HG03558 (cell line): ENCODE data around the gene UGT1A6.
"Not testable (repeated sequence)": the region's sequence is repeated elsewhere in the genome, so short reads cannot be mapped to it uniquely, and the experiment has no call there.

Experiments used
- ATAC-seq: cut with Tn5 transposase; IDR thresholded peaks from one replicate; pipeline ENCODE4 v1.9.1; 2021; ENCODE audit warnings: moderate number of reproducible peaks; ENCODE audit not compliant: unreplicated experiment; ENCODE audit errors: extremely low read depth

UGT1A6 gene

DNA sequence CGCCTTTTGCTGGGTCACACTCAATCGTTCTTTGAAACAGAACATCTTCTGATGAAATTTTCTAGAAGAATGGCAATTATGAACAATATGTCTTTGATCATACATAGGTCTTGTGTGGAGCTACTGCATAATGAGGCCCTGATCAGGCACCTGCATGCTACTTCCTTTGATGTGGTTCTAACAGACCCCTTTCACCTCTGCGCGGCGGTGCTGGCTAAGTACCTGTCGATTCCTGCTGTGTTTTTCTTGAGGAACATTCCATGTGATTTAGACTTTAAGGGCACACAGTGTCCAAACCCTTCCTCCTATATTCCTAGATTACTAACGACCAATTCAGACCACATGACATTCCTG lies 20.5 kb downstream of the UGT1A6 start:
- ATAC-seq: no peak

DNA sequence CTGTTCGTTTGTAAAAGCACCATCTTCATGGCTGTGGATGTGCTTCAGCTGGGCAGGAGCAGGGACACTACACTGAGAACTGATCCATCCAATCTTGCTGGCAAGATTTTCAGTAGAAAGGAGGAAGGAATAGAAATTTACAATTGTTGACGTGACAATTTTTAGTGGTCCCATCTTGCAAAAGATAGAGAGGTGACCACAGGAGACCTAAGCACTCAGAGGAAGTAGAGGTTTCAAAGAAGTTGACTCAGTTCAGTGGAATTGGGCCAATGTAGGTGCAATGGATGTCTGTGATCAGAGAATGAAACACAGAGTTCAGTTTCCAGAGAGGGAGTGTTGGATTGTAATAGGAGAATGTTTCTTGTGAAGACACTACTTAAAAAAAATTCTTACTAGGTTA lies 21.4 kb downstream of the UGT1A6 start:
- no peak for ATAC-seq

DNA sequence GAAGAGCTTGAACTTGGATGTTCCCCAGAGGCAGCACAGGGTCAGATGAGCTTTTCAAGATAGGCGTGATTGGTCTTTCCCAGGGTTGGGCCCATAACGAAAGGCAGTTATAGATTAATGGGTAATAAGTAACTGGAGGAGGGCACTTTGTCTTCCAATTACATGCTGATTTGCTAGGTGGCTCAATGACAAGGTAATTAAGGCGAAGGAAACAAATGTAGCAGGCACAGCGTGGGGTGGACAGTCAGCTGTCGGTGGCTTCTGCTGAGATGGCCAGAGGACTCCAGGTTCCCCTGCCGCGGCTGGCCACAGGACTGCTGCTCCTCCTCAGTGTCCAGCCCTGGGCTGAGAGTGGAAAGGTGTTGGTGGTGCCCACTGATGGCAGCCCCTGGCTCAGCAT lies 25.9 kb downstream of the UGT1A6 start, which contains the start of gene UGT1A4:
UGT1A4 (plus strand) TSS at position 185 of the 400 bp plus-strand sequence; CDS start at position 270, 85 bp downstream.
- no peak for ATAC-seq

DNA sequence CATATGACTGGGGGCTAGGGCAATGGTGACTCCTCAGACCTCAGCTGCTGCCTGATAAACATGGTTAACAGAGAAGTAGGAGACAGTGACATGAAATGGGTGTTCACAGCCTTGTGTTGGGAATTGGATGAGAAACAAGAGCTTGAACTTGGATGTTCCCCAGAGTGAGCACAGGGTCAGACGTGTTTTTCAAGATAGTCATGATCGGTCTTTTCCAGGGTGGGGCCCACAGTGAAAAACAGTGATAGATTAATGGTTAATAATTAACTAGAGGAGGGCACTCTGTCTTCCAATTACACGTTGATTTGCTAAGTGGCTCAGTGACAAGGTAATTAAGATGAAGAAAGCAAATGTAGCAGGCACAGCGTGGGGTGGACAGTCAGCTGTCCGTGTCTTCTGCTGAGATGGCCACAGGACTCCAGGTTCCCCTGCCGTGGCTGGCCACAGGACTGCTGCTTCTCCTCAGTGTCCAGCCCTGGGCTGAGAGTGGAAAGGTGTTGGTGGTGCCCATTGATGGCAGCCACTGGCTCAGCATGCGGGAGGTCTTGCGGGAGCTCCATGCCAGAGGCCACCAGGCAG lies 36.1 kb downstream of the UGT1A6 start, which contains the start of gene UGT1A3:
UGT1A3 (plus strand) TSS at position 320 of the 579 bp plus-strand sequence; CDS start at position 405, 85 bp downstream.
- ATAC-seq: no peak

DNA sequence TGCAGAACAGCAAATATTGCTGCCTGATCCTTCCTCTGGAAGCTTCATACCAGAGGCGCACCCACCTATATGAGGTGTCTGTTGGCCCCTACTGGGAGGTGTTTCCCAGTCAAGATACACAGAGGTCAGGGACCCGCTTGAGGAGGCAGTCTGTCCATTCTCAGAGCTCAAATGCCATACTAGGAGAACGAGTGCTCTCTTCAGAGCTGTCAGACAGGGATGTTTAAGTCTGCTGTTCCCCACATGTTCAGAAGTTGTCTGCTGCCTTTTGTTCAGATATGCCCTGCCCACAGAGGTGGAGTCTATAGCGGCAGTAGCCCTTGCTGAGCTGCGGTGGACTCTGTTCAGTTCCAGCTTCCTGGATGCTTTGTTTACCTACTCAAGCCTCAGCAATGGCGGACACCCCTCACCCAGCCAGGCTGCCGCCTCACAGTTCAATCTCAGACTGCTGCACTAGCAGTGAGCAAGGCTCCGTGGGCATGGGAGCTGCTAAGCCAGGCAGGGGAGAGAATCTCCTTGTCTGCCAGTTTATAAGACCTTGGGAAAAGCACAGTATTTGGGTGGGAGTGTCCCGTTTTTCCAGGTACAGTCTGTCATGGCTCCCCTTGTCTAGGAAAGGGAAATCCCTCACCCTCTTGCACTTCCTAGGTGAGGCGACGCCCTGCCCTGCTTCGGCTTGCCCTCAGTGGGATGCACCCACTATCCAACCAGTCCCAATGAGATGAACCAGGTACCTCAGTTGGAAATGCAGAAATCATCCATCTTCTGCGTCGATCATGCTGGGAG lies 44.4 kb downstream of the UGT1A6 start:
- not testable (repeated sequence) for ATAC-seq

DNA sequence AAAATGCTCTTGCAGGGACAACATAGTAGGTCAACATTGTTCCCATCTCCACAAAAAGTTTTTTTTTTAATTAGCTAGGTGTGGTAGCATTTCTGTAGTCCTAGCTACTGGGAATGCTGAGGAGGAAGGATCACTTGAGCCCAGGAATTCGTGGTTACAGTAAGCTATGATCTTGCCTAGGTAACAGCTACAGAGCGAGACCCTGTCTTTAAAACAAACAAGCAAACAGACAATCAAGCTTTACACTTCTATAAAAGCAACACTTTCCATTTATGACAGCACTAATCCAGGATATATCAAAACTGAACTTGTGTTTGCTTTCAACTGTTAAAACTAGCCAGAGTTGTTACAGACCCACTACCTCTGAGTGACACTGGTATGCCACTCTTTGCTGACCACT lies 48.2 kb downstream of the UGT1A6 start:
- ATAC-seq: no peak

DNA sequence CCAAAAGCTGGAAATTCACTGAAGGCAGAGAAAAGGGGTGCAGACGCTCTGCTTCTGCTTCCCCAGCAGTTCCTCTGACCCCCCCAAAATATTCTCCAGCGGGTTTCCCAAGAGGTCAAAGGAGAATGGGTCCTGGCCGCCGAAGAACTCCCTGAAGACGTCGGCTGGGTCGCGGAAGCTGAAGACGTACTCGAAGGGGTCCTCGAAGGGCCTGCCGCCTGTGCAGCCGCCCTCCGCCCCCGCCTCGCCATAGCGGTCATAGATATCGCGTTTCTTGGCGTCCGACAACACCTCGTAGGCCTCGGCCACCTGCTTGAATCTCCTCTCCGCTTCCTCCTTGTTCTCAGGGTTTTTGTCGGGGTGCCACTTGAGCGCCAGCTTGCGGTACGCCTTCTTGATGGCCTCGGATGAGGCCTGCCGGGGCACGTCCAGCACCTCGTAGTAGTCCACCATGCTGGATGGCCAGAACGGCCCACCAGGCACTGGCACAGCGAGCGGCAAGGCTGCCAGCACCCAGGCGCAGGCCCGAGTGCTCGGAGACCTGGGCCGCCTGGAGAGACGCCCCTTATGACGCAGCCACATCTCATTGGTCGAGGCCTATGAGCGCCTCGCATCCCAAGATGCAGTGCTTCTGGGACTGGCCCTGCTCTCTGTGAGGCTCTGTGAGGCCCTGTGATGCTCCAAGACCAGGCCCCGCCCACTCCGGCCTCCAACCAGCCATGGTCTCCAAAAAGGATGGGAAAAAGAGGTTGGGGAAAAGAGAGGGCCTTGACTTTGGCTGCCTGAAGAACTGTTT lies 51.0 kb downstream of the UGT1A6 start:
- no peak for ATAC-seq

DNA sequence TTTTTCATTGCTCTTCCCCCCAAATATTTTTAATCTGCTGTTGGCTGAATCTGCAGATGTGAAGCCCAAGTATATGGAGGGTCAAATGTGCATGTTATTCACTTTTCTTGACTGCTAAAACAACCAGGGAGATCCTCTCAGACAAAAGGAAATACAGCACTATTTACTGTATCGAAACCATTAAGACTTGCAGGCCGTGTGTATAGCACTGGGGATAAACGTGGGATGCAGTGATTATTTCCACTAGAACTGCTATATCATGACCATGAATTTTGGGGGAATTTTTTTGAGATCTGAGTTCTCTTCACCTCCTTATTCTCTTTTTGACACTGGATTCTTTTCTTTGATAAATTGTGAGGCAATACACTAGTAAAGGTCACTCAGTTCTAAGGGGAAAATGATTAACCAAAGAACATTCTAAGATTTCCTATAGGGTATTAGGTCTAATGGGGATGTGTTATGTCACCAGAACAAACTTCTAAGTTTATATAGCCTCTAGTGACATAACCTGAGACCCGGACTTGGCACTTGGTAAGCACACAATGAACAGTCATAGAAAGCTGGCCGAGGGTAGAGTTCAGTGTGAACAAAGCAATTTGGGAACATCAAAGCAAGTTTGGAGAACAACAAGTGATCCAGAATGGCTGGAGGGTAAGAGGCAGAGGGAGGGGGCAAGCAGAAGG lies 52.5 kb downstream of the UGT1A6 start:
- ATAC-seq: no peak

DNA sequence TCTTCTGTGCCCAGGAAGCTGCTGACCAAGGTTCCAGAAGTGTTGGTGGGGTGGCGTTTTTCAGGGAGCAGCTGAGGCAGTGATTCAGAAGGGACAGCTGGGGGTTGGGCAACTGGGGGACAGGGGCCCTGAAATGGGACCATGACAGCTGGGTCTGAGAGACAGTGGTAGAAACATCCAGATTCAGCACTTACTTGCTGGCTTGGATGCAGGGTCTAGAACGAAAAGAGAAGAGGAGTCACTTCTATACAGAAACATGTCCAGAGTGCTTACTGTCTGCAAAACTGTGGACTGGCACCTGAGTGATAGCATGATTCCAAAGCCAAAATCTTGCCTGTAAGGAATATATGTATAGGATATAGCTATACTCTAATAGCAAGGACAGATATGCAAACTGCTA lies 53.1 kb downstream of the UGT1A6 start:
- not testable (repeated sequence) for ATAC-seq

DNA sequence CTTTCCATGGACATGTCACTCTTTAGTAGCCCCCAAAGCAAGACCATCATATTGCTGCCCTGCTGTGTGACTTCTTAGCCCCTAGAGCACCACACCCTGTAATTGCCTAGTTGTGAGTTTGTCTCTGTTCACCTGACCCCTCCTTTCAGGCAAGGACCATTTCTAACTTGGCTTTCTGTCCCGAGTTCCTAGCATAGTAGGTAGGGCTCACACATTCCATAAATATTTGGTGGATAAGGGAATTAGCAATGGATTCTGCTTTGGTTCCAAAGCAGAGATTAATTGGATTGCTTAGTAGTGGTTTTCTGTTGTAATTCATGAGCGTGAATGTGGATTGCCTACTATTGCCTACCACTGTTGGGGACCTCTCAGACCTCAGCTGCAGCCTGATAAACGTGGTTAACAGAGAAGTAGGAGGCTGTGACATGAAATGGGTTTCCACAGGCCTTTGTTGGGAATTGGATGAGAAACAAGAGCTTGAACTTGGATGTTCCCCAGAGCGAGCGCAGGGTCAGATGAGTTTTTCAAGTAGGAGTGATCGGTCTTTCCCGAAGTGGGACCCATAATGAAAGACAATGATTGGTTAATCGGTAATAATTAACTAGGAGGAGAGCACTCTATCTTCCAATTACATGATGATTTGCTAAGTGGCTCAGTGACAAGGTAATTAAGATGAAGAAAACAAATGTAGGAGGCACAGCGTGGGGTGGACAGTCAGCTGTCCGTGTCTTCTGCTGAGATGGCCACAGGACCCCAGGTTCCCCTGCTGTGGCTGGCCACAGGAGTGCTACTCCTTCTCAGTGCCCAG lies 54.0 kb downstream of the UGT1A6 start:
- ATAC-seq: no peak

DNA sequence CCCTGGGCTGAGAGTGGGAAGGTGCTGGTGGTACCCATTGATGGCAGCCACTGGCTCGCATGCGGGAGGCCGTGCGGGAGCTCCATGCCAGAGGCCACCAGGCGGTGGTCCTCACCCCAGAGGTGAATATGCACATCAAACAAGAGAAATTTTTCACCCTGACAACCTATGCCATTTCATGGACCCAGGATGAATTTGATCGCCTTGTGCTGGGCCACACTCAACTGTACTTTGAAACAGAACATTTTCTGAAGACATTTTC lies 54.5 kb downstream of the UGT1A6 start:
- ATAC-seq: no peak

DNA sequence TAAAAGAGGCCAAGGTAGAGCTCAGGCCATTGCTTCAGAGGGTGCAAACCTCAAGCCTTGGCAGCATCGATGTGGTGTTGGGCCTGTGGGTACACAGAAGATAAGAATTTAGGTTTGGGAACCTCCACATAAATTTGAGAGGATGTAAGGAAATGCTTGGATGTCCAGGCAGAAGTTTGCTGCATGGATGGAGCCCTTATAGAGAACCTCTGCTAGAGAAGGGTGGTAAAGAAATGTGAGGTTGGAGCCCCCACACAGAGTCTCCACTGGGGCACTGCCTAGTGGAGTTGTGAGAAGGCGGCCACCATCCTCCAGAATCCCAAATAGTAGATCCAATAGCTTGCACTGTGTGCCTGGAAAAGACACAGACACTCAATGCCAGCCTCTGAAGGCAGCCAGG lies 58.0 kb downstream of the UGT1A6 start:
- ATAC-seq: not testable (repeated sequence)

DNA sequence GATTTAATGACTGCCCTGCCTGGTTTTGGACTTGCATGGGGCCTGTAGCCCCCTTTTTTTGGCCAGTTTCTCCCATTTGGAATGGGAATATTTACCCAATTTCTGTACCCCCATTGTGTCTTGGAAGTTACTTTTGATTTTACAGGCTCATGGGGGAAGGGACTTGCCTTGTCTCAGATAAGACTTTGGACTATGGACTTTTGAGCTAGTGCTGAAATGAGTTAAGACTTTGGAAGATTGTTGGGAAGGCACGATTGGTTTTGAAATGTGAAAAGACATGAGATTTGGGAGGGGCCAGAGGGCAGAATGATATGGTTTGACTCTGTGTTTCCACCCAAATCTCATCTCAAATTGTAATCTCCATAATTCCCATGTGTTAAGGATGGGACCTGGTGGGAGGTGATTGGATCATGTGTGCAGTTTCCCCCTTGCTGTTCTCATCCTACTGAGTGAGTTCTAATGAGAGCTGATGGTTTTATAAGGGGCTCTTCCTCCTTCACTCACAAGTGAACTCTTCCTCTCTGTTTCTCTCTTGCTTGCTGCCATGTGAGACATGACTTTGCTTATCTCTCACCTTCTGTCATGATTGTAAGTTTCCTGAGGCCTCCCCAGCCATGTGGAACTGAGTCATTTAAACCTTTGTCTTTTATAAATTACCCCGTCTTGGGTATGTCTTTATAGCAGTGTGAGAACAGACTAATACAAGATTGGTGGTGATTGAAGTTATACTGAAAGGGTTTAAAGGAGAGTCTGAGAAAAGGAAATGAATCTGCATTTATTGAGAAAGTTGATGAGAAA lies 58.7 kb downstream of the UGT1A6 start:
- not testable (repeated sequence) for ATAC-seq

DNA sequence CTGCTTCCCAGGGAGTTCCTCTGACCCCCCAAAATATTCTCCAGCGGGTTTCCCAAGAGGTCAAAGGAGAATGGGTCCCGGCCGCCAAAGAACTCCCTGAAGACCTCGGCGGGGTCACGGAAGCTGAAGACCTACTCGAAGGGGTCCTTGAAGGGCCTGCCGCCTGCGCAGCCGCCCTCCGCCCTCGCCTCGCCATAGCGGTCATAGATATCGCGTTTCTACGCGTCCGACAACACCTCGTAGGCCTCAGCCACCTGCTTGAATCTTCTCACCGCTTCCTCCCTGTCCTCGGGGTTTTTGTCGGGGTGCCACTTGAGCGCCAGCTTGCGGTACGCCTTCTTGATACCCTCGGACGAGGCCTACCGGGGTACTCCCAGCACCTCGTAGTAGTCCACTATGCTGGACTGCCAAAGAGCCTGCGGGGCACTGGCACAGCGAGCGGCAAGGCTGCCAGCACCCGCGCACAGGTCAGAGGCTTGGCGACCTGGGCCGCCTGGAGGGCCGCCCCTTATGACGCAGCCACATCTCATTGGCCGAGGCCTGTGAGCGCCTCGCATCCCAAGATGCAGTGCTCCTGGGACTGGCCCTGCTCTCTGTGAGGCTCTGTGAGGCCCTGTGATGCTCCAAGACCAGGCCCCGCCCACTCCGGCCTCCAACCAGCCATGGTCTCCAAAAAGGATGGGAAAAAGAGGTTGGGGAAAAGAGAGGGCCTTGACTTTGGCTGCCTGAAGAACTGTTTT lies 62.4 kb downstream of the UGT1A6 start:
- no peak for ATAC-seq

DNA sequence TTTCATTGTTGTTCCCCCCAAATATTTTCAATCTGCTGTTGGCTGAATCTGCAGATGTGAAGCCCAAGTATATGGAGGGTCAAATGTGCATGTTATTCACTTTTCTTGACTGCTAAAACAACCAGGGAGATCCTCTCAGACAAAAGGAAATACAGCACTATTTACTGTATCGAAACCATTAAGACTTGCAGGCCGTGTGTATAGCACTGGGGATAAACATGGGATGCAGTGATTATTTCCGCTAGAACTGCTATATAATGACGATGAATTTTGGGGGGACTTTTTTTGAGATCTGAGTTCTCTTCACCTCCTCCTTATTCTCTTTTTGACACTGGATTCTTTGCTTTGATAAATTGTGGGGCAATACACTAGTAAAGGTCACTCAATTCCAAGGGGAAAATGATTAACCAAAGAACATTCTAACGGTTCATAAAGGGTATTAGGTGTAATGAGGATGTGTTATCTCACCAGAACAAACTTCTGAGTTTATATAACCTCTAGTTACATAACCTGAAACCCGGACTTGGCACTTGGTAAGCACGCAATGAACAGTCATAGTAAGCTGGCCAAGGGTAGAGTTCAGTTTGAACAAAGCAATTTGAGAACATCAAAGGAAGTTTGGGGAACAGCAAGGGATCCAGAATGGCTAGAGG lies 63.9 kb downstream of the UGT1A6 start:
- ATAC-seq: no peak

DNA sequence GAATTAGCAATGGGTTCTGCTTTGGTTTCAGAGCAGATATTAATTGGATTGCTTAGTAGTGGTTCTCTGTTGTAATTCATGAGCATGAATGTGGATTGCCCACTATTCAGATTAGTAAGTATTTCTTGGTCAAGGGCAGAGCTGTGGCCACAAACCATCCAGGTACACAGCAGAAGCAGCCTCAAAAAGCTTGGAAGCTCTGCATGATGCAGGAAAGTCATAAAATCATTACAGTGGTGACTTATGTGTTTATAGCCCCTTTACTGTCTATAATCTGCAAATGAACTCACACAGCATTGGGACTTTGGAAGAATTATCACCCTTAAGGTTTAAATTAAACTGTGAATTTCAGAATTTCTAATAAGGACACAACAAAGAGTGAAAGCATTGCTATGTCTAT lies 65.5 kb downstream of the UGT1A6 start:
- ATAC-seq: no peak

DNA sequence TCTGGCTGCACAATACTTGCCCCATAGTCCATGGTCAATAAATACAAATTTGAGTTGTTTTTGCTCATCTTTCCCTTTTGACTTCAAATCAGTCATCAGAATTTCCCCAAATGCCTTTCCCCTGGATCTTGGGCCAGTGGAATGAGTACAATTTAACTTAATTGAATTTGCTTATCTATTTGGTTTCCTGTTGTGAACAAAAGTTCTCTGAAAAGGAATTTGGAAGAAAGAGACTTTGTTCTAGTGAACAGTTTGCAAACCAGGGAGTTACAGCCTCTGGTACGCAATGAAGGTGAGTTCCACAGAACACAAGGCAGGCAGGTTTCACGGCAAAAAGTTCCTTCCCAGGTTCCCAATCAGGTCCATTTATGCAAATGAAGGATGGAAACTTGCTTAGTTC lies 66.2 kb downstream of the UGT1A6 start:
- no peak for ATAC-seq

DNA sequence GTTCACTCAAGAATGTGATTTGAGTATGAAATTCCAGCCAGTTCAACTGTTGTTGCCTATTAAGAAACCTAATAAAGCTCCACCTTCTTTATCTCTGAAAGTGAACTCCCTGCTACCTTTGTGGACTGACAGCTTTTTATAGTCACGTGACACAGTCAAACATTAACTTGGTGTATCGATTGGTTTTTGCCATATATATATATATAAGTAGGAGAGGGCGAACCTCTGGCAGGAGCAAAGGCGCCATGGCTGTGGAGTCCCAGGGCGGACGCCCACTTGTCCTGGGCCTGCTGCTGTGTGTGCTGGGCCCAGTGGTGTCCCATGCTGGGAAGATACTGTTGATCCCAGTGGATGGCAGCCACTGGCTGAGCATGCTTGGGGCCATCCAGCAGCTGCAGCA lies 67.4 kb downstream of the UGT1A6 start, which contains the start of gene UGT1A1:
UGT1A1 (plus strand) TSS at position 228 of the 400 bp plus-strand sequence; CDS start at position 246, 18 bp downstream.
- ATAC-seq: no peak
